Spleen (tissue), 3 donors: ENCODE data around the gene MBD3L5.

Experiments used
- POLR2A ChIP-seq, 3 donors: fragments of 450-650 bp; IDR thresholded peaks; one replicate each; pipeline ENCODE4 v1.5.1; 2017; ENCODE audit warnings: antibody characterized with exemption in 3 of 3, mild to moderate bottlenecking in 1 of 3
- POLR2AphosphoS5 ChIP-seq, 3 donors: sonication (generic); formaldehyde crosslinking; IDR thresholded peaks; one replicate each; pipeline ENCODE4 v1.5.1; 2017; ENCODE audit warnings: antibody characterized with exemption in 3 of 3

- no peak for TF ChIP-seq POLR2A (IDR thresholded peaks at IDR 0.05)
- no peak for TF ChIP-seq POLR2AphosphoS5 (IDR thresholded peaks at IDR 0.05)
These were observed 45.8 kb downstream of the MBD3L5 start for GRCh38 chr19:7076151-7076550.
